Activated CD4-positive, alpha-beta memory T cell treated with anti-CD3 and anti-CD28 coated beads, Interleukin-2, amount 10 ng/mL, durations not matched to agents 7 days and 5 days (primary cell): ENCODE measurements around the gene UBE2Z. TPM values are rescaled to one million over a fixed set of nuclear protein-coding genes. Genes with fewer than 3 reads are reported as not detected.

Source experiments
- CTCF ChIA-PET: fragments of 350-600 bp; sonication (Branson Sonifier 250); formaldehyde crosslinking; loops from one replicate; lab custom pipeline; 2021; ENCODE audit warnings: antibody characterized with exemption, inconsistent platforms; lab: Charles Lee
- POLR2A ChIA-PET: fragments of 350-600 bp; sonication (Branson Sonifier 250); formaldehyde crosslinking; loops from one replicate; lab custom pipeline; 2021; ENCODE audit warnings: antibody characterized with exemption; lab: Charles Lee
- DNase-seq: peaks from one replicate; pipeline ENCODE4 v3.0.0-alpha.2; 2020
- H3K27ac Mint-ChIP-seq: one replicate; pipeline ENCODE4 v1.8.0; 2021; ENCODE audit warnings: mild to moderate bottlenecking, mixed read lengths
- H3K27me3 Mint-ChIP-seq: one replicate; pipeline ENCODE4 v1.8.0; 2021; ENCODE audit warnings: mixed read lengths
- H3K36me3 Mint-ChIP-seq: one replicate; pipeline ENCODE4 v1.8.0; 2021; ENCODE audit warnings: low read depth, mixed read lengths
- H3K4me1 Mint-ChIP-seq: one replicate; pipeline ENCODE4 v1.8.0; 2021; ENCODE audit warnings: mixed read lengths
- H3K4me3 Mint-ChIP-seq: one replicate; pipeline ENCODE4 v1.8.0; 2021; ENCODE audit warnings: mild to moderate bottlenecking, mixed read lengths
- H3K9me3 Mint-ChIP-seq: one replicate; pipeline ENCODE4 v1.8.0; 2021; ENCODE audit warnings: mixed read lengths
- total RNA-seq, 2 experiments: library from RNA; stranded (reverse); gene quantifications; one replicate each; pipeline ENCODE4 v1.2.3, GENCODE V29; 2021

Gene UBE2Z
- total RNA-seq, 2 experiments from 2014 or later = 83.3 to 85.1 TPM

GRCh38 chr17:48961516-48962233, 53.5 kb downstream of the UBE2Z start:
- H3K4me3 Mint-ChIP-seq = no peak overlapping the region
- ChIA-PET POLR2A (interaction anchor here (1.5 kb wide), 1 partner anchor 17 kb away, joined by 8 read pairs; the partner anchor contains the start of gene SNF8), CTCF (no interaction called here)
- no peak for DNase-seq
- peaks cover 32% of the 10 kb centered on the region for H3K27me3 Mint-ChIP-seq
- no peaks in the 10 kb centered on the region for H3K9me3 Mint-ChIP-seq
- no peaks in the 10 kb centered on the region for H3K36me3 Mint-ChIP-seq
- peaks cover 2% of the 10 kb centered on the region for H3K4me1 Mint-ChIP-seq
- no peak overlapping the region for H3K27ac Mint-ChIP-seq

- Mint-ChIP-seq H3K4me1 (no peaks in the 10 kb centered on the region), H3K9me3 (no peaks in the 10 kb centered on the region), H3K27me3 (peaks cover 44% of the 10 kb centered on the region), H3K4me3 (no peak overlapping the region), H3K36me3 (no peaks in the 10 kb centered on the region), H3K27ac (no peak overlapping the region)
- no peak for DNase-seq
- ChIA-PET POLR2A (no interaction called here), CTCF (interaction anchor here (1.3 kb wide), 1 partner anchor 91 kb away, joined by 3 read pairs; no protein-coding TSS in a partner anchor)
Observed at GRCh38 chr17:48970224-48970623, 62.0 kb downstream of the UBE2Z start.

DNA sequence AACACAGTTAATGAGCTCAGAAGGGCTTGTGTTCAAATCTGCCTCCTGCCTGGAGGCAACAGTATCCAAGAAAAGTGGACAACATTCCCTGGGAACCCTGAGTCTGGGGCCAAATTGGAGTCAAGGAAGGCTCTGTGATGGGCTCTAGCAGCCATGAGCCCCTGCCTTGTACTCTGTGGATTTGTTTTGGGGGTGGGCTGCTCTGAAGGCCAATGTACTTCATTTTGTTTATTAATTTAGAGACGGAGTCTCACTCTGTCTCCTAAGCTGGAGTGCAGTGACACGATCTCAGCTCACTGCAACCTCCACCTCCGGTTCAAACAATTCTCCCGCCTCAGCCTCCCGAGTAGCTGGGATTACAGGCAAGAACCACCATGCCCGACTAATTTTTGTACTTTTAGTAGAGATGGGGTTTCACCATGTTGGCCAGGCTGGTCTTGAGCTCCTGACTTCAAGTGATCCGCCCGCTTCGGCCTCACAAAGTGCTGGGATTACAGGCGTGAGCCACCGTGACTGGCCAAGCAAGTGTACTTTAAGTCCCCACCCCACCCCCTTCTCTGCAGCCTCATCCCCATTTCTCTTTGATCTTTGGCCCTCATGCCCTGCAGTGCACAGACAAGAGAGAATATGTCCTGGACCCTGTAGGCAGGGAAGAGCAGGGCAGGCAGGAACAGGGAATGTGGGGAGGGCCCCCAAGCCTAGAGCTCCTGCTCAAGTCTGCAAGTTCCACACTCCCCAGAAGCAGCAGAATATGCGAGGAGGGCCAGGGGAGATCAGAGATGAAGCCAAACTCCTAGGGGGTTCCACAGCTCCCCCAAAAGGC, 62.9 kb downstream of the UBE2Z start:
- ChIA-PET CTCF (interaction anchor here (1.3 kb wide), 1 partner anchor 92 kb away, joined by 3 read pairs; no protein-coding TSS in a partner anchor), POLR2A (no interaction called here)
- no peaks in the 10 kb centered on the region for H3K4me1 Mint-ChIP-seq
- peaks cover 43% of the 10 kb centered on the region for H3K27me3 Mint-ChIP-seq
- no peaks in the 10 kb centered on the region for H3K36me3 Mint-ChIP-seq
- no peak for DNase-seq
- H3K4me3 Mint-ChIP-seq = no peak overlapping the region
- H3K27ac Mint-ChIP-seq = no peak overlapping the region
- no peaks in the 10 kb centered on the region for H3K9me3 Mint-ChIP-seq

DNA sequence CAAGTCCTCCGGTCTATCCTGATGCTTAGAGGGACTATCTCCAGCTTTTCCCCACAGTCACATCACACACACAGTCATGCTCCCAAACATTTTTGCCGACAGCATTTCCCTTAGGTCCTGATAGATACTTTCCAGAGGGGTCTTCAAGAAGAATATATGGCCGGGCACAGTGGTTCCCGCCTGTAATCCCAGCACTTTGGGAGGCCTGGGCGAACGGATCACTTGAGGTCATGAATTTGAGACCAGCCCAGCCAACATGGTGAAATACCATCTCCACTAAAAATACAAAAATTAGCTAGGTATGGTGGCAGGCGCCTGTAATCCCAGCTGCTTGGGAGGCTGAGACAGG, 64.5 kb downstream of the UBE2Z start:
- Mint-ChIP-seq H3K4me1 (no peaks in the 10 kb centered on the region), H3K9me3 (no peaks in the 10 kb centered on the region), H3K36me3 (no peaks in the 10 kb centered on the region), H3K4me3 (no peak overlapping the region), H3K27me3 (peaks cover 41% of the 10 kb centered on the region), H3K27ac (no peak overlapping the region)
- ChIA-PET CTCF (interaction anchor here (0.6 to 0.9 kb wide), 3 partner anchors 76 to 1417 kb away, joined by 3 to 8 read pairs (median 3); no protein-coding TSS in a partner anchor), POLR2A (no interaction called here)
- no peak for DNase-seq

DNA sequence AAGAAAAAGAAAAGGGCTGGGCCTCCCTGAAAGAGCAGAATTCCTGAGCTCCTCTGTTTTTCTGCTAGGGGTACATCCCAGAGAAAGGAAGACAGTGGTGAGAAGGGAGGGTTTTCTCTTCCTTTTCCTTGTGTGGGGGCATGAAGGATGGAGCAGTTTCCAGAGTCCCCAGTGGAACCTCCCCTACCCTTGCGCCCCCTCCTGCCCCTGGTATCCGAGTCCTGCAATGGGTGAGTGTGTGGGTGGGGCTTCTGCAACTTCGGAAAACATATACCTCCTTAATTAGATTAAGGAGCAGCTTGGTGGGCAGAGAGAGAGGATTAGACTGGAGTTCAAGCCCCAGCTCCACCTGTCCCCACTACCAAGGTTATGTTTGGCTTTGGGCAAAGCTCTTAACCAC, 65.6 kb downstream of the UBE2Z start:
- Mint-ChIP-seq H3K27me3 (peaks cover 34% of the 10 kb centered on the region), H3K4me3 (no peak overlapping the region), H3K9me3 (no peaks in the 10 kb centered on the region), H3K4me1 (no peaks in the 10 kb centered on the region), H3K36me3 (no peaks in the 10 kb centered on the region), H3K27ac (no peak overlapping the region)
- POLR2A ChIA-PET = no interaction called here
- CTCF ChIA-PET = interaction anchor here (0.9 to 1.5 kb wide), 2 partner anchors 59 to 89 kb away, joined by 3 to 4 read pairs; no protein-coding TSS in a partner anchor
- DNase-seq = no peak

Other genes with a start within 250 kb of the UBE2Z start
- not detected for gene PRAC1, start 185.9 kb upstream of the UBE2Z start, total RNA-seq
- gene PRAC2, start 185.2 kb upstream of the UBE2Z start, total RNA-seq = not detected
- not detected for gene HOXB13, start 179.7 kb upstream of the UBE2Z start, total RNA-seq
- gene TTLL6, start 91.2 kb upstream of the UBE2Z start, total RNA-seq = not detected
- gene CALCOCO2, start 77.4 kb upstream of the UBE2Z start, total RNA-seq = 100 to 1,000 TPM; 162 to 176 TPM
- gene ATP5MC1, start 15.6 kb upstream of the UBE2Z start, total RNA-seq = 10 to 100 TPM; 55.6 to 61.2 TPM
- 10 to 100 TPM; 94.9 to 97.9 TPM for gene SNF8, start 36.4 kb downstream of the UBE2Z start, total RNA-seq
- not detected for gene GIP, start 60.2 kb downstream of the UBE2Z start, total RNA-seq
- not detected for gene IGF2BP1, start 89.0 kb downstream of the UBE2Z start, total RNA-seq
- gene B4GALNT2, start 224.4 kb downstream of the UBE2Z start, total RNA-seq = not detected